SK-N-MC (cell line): ENCODE data around the gene TTPAL.

Source experiments
- EZH2 ChIP-seq: fragments of 200-600 bp; sonication (generic); IDR thresholded peaks from one replicate; pipeline ENCODE4 v1.6.1; 2017; ENCODE audit warnings: antibody characterized with exemption
- POLR2AphosphoS5 ChIP-seq: IDR thresholded peaks from 2 replicates; pipeline ENCODE4 v1.6.1; 2012; ENCODE audit warnings: mild to moderate bottlenecking, low read depth, low read length, borderline replicate concordance

DNA sequence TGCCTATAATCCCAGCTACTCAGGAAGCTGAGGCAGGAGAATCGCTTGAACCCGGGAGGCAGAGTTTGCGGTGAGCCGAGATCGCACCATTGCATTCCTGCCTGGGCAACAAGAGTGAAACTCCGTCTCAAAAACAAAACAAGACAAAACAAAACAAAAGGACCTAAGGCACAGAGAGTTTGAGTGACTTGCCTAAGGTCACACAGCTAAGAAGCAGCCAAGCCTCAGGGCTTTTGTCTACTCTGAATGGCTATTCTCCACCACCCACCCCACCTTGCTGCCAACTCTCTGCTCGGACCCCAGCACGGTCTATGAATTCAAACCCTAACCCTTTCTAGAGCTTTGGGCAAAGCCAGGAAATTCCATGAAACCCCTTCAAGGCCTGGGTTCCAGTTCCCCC, 19.1 kb upstream of the TTPAL start:
- TF ChIP-seq EZH2 (no peak), POLR2AphosphoS5 (no peak)
